NCI-H128 (cell line): Measurements from ENCODE around the gene BEST2.

Experiments
- DNase-seq: peaks from one replicate; lab custom pipeline; 2025; ENCODE audit not compliant: unreplicated experiment; lab: John Stamatoyannopoulos, UW

BEST2 gene

DNA sequence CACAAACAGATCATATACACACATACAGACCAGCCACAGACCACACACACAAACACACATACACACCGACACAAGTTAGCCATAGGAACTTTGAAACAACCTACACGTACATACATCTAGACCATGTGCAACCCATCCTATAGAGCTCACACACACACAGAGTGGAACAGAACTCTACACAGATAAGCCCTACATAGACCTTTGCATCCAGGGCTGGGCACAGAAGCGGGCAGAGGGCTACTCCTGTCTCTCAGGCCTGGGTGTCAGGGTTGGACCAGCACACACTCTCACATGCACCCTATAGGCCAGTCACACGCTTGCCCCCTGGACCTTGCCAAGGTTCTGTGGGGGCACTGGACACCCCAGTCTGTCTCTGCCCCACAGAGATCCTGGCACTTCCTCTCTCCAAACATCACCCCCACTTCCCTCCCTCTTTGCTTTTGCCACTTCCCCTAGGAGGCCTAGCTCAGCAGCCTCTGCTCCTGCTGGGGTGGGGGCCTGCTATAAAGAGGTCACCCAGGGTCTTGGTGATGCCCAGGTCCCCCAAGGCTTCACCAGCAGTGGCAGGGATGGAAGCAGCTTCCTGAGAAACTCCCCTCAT lies 33.9 kb downstream of the BEST2 start:
- DNase-seq, result no peak

DNA sequence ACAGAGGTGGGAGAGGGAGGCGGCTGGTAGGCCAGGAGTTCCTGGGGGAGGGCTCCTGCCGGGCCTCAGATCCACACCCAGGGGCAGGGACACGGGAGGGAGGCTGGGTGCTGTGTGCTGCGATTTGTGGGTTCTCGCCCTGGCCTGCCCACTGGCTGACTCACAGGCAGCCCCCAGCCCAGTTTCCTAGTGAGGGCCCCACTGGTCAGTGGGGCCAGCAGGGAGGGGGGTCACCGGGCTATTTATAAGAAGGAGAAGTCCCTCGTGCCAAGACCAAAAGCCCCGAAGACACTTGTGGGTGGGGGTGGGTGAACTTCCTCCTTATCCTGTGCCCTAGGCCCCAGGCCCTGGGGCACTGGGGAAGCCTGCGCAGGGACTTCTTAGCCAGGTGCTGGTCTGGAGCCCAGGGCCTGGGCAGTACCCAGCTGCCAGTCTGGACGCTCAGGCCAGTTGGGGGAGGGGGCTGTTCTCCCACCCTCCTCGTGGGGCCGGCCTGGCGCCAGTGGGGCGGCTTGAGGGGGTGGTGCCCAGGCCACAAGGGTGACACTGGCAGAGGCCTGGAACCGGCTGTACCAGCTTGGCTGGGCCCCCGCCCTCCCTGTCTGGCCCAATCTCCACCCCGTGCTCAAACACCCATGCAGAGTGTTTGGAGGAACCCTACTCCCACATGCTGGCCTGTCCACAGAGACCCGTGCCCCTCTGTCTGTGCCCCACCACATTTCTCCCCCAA lies 34.7 kb downstream of the BEST2 start:
- no peak for DNase-seq

GRCh38 chr19:12786952-12787351 lies 35.4 kb downstream of the BEST2 start:
- no peak for DNase-seq

GRCh38 chr19:12787458-12787857 lies 35.9 kb downstream of the BEST2 start:
- DNase-seq, result no peak

DNA sequence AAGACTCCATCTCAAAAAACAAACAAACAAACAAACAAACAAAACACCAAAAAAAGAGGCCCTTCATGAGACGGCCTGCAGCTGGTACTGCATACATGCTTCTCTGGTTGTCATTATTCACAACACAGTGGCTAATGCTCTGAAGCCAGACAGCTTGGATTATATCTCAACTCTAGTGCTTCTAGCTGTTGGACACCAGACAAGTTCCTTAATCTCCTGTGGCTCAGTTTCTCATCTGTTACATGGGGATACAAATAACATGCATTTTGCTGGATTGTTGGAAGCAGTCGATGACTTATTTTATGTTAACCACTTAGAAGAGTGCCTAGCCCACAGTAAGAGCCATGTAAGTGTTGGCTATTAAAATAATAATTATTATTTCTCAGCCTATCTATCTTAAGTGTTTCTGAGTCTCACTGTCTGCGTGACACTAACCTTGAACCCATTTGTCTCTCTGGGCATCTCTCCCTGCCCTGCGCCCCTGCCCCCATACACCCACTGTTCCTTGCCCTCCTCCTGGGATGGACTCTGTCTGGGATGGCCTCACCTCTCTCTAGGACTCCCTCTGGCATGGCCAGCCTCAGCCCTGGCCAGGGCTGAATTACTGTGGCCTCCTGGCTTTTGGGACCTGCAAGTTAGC lies 36.6 kb downstream of the BEST2 start:
- no peak for DNase-seq

GRCh38 chr19:12788682-12789097 lies 37.1 kb downstream of the BEST2 start:
- no peak for DNase-seq

DNA sequence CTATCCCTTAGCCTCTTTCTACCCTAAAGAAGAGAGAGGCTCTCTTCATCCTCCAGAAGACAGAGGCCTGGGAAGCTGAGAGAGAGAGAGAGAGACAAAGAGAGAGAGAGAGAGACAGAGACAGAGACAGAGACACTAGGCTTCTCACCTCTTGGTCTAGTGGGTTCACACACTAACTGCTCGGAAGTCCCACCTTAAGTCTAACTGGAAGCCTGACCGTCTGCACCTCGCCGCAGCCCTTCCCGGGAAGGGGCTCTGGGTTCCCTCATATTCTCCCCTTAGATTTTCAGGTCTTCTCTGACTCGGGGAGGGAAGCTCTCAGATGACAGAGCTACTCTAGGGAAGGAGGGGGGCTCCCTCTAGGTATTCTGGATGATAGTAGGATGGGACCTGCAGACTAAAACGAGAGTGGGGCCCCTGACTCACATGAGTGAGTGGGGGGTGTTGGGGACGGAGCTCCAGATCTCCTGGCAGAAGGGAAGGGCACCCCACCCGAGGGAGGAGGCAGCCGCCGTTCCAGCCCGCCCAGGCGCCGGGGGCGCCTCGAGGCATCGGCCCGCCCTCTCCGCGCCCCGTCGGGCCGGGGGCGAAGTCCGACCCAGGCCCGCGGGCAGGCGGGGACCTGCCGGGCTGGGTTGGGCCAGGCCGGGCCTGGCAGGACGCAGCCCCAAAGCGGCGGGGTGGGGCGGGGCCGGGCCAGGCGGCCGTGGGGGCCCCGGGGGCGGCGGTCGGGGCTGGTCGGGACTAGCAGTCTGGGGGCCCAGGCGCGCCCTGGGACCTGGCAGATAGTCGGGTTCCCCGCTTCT lies 37.7 kb downstream of the BEST2 start:
- no peak for DNase-seq

DNA sequence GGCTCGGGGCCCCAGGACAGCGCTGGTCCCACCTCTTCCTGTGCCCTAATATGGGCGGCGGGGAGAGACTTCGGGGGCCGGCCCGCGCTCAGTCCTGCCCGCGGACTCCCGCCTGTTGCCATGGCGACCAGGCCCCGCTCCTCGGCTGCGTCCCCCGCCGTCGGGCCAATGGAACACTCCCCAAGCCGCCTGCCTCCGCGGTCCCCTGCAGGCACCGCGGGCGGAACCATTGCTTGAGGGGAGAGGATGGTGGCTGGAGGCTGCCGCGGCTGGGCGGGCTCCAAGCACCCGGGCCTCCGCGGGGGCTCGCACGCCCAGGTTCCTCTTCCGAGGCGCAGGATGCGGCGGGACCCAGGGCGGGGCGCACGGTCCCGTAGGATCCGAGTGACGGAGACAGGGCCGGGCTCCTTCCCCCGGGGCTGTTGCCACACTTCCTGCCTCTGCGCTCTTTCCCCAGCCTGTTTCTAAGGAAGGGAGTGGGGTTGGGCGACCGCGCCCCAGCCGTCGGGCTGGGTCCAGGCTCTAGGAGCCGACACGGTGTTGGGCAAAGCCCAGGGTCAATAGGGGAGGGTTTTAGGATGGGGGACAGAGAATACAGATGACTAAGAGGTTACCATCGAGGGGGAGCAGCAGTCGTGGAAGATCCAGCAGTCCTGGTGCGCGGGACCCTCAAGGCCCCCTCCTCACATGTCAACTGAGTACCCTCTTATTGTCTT lies 38.5 kb downstream of the BEST2 start:
- peak; percentile 85 for DNase-seq

GRCh38 chr19:12790628-12791344 lies 39.2 kb downstream of the BEST2 start:
- DNase-seq, result no peak

- DNase-seq, result peak; percentile 89
These were observed 39.9 kb downstream of the BEST2 start, which contains the start of gene JUNB for GRCh38 chr19:12791345-12792050. JUNB (plus strand) TSS chr19:12791486; CDS start chr19:12791772, 286 bp downstream.

GRCh38 chr19:12792051-12792852 lies 40.7 kb downstream of the BEST2 start:
- no peak for DNase-seq

GRCh38 chr19:12792853-12793289 lies 41.3 kb downstream of the BEST2 start:
- DNase-seq, result no peak

DNA sequence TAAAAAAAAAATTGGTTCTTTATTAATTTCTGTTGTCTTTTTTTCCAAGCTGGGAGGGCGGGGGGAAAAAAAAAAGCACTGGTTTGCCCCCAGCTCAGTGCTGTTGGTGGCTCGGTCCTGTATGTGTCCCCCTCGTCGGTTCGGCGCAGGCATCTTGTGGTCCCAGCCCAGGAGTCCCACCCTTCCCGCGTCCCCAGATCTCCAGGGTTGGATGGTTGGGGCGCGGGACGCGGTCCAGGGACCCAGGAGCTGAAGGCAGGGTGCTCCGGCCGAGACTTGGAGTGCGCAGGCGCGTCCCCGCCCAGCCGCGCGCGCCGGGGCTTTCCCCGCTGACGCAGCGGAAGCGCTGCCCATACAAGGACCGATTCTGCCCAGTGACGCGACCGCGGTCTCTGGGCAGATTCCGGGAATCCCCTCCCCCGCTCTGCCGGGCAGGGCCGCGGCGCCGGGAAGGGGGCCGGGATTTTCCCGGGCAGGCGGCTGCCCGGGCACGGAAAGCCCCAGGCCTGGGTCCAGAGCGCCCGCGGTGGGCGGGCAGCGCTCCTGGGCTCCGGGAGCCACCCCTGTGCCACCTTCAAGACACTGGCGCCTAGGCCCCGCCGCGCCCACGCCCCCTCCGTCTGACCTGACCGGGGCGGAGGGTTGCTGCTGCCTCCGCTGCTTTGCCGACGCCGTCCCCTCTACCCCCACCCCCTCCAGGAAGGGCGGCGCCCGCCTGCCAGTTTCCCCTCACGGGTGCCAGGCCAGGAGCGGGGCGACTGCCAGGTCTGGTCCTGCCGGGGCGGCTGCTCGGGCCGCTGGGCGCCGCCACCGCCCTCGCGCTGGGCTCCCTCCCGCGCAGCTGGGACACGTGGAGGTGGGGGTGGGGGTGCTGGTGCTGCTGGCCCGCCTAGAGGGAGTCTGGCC lies 42.0 kb downstream of the BEST2 start:
- DNase-seq, result peak; percentile 69

DNA sequence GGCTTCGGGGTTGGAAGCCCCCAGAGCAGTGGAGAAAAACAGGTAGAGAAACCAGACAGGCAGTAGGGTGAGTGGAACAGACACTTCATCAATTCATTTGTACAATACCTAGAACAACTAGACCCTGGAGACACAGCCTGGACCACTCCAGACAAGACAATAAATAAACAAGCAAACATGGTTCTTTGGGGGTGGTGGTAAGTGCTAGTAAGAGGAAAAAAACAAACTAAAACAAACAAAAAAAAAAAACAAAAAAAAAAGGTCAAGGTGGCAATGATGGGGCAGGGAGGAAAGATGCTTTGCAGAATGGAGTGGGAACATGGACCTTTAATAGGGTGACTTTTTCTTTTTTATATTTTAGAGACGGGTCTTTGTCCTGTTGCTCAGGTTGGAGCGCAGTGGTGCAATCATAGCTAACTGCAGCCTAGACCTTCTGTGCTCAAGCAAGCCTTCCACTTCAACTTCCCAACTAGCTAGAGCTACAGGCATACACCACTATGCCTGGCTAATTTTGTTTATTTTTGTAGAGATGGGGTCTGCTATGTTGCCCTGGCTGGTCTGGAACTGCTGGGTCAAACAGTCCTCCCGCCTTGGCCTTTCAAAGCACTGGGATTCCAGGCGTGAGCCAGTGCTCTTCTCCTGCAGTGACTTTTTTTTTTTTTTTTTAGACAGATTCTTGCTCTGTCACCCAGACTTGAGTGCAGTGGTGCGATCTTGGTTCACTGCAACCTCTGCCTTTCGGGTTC lies 42.8 kb downstream of the BEST2 start:
- DNase-seq, result no peak

DNA sequence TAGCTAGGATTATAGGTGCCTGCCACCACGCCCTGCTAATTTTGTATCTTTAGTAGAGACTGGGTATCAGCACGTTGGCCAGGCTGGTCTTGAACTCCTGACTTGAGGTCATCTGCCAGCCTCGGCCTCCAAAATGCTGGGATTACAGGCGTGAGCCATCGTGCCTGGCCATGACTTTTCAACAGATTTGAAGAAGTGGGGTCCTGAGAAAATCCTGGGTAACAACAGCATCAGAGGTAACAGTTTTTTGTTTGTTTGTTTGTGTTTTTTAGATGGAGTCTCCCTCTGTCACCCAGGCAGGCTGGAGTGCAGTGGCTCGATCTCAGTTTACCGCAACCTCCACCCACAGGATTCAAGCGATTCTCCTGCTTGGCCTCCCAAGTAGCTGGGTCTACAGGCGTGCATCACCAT lies 43.4 kb downstream of the BEST2 start:
- DNase-seq, result no peak

GRCh38 chr19:12796146-12797071 lies 44.8 kb downstream of the BEST2 start:
- DNase-seq, result peak; percentile 74
